K562 (cell line): Measurements from ENCODE around the gene TMEM63A. TPM values are rescaled to one million over a fixed set of nuclear protein-coding genes. Genes with fewer than 3 reads are reported as not detected.

ENCODE experiments used
- BRD9 ChIP-seq: fragments of 450-650 bp; IDR thresholded peaks from 2 replicates; pipeline ENCODE4 v1.6.1; 2018; ENCODE audit warnings: low read depth; ENCODE audit not compliant: partially characterized antibody
- CBFA2T3 ChIP-seq: fragments of 450-650 bp; IDR thresholded peaks from 2 replicates; pipeline ENCODE4 v1.6.1; 2017
- CBX5 ChIP-seq: IDR thresholded peaks from 2 replicates; pipeline ENCODE4 v1.6.1; 2014; ENCODE audit warnings: low read depth, borderline replicate concordance
- DMBX1 ChIP-seq: fragments of 250-450 bp; sonication (Bioruptor Pico); IDR thresholded peaks from 2 replicates; pipeline ENCODE4 v1.8.0; 2022; ENCODE audit warnings: inconsistent platforms, mild to moderate bottlenecking, moderate library complexity, borderline replicate concordance
- ETV5 ChIP-seq: sonication (generic); formaldehyde crosslinking; IDR thresholded peaks from 2 replicates; pipeline ENCODE4 v1.4.0; 2020; ENCODE audit warnings: low read depth, mild to moderate bottlenecking, missing genetic modification reagents
- FOXM1 ChIP-seq, 2 experiments: fragments of 450-650 bp in 1 of 2; sonication (generic) in 1 of 2; formaldehyde crosslinking in 1 of 2; IDR thresholded peaks; 2 replicates each; pipeline versions ENCODE4 v1.6.1 to v1.9.0; 2017 to 2022; ENCODE audit warnings: low read depth in 2 of 2, mild to moderate bottlenecking in 2 of 2, missing genetic modification reagents in 1 of 2, moderate library complexity in 1 of 2
- JUND ChIP-seq, 2 experiments: IDR thresholded peaks; 2 replicates in 1 of 2; 3 replicates in 1 of 2; pipeline ENCODE4 v1.6.1; 2011; ENCODE audit warnings: borderline replicate concordance in 2 of 2, low read depth in 2 of 2, low read length in 2 of 2, improper control_type of control experiment in 1 of 2, missing biosample characterization in 1 of 2, missing genetic modification characterization in 1 of 2, missing genetic modification reagents in 1 of 2
- KLF10 ChIP-seq: fragments of 250-450 bp; sonication (Bioruptor Pico); IDR thresholded peaks from 2 replicates; pipeline ENCODE4 v1.6.1; 2021; ENCODE audit warnings: matching md5 sums
- LARP7 ChIP-seq: fragments of 450-650 bp; IDR thresholded peaks from 2 replicates; pipeline ENCODE4 v1.6.1; 2016
- NFATC3 ChIP-seq: fragments of 450-650 bp; IDR thresholded peaks from 2 replicates; pipeline ENCODE4 v1.6.1; 2017; ENCODE audit warnings: mild to moderate bottlenecking
- NFE2L1 ChIP-seq: fragments of 450-650 bp; IDR thresholded peaks from 2 replicates; pipeline ENCODE4 v1.6.1; 2016; ENCODE audit warnings: missing genetic modification characterization, low read depth, mild to moderate bottlenecking, missing compliant biosample characterization, moderate library complexity, borderline replicate concordance
- NFRKB ChIP-seq: fragments of 450-650 bp; IDR thresholded peaks from 2 replicates; pipeline ENCODE4 v1.6.1; 2016; ENCODE audit warnings: low read depth
- PHB2 ChIP-seq: fragments of 450-650 bp; IDR thresholded peaks from 2 replicates; pipeline ENCODE4 v1.6.1; 2017; ENCODE audit warnings: low read depth
- RBFOX2 ChIP-seq: fragments of 200-400 bp; formaldehyde crosslinking; IDR thresholded peaks from 2 replicates; pipeline ENCODE4 v1.6.1; 2017; ENCODE audit warnings: low read depth, mild to moderate bottlenecking, low read length, moderate library complexity
- RBM25 ChIP-seq: fragments of 200-400 bp; formaldehyde crosslinking; IDR thresholded peaks from 2 replicates; pipeline ENCODE4 v1.6.1; 2018; ENCODE audit warnings: low read length, low read depth, moderate library complexity; ENCODE audit not compliant: severe bottlenecking
- SLC30A9 ChIP-seq: fragments of 250-450 bp; sonication (Bioruptor Pico); IDR thresholded peaks from 2 replicates; pipeline ENCODE4 v1.8.0; 2022; ENCODE audit warnings: mild to moderate bottlenecking, moderate library complexity
- SMAD4 ChIP-seq: fragments of 250-450 bp; sonication (Bioruptor Pico); conservative IDR thresholded peaks from 2 replicates; pipeline ENCODE4 v1.8.0; 2021; ENCODE audit warnings: inconsistent platforms, mild to moderate bottlenecking, moderate library complexity
- SRSF1 ChIP-seq: fragments of 200-400 bp; formaldehyde crosslinking; IDR thresholded peaks from 2 replicates; pipeline ENCODE4 v1.6.1; 2017; ENCODE audit warnings: mild to moderate bottlenecking, low read depth, low read length, moderate library complexity
- XRCC3 ChIP-seq: fragments of 450-650 bp; IDR thresholded peaks from 2 replicates; pipeline ENCODE4 v1.6.1; 2017; ENCODE audit warnings: mild to moderate bottlenecking, moderate library complexity
- ZNF121 ChIP-seq: sonication (generic); formaldehyde crosslinking; conservative IDR thresholded peaks from 2 replicates; pipeline ENCODE4 v1.8.0; 2022; ENCODE audit warnings: missing genetic modification reagents
- polyA plus RNA-seq, 8 experiments: library from polyadenylated mRNA; depleted of rRNA in 4 of 8; stranded (reverse) in 5 of 8; unstranded in 3 of 8; fragments of >200 nt; fragmentation: Nextera tagmentation in 2 of 8; fragmentation: Illumina TruSeq in 1 of 8; extraction: Ambion mirVana in 2 of 8; extraction: Trizol in 1 of 8; gene quantifications; 2 replicates each; pipeline versions ENCODE4 v1.2.1 to v1.2.3, GENCODE V29; 2011 to 2014; ENCODE audit warnings: inconsistent platforms in 1 of 8, missing spikeins in 1 of 8
- total RNA-seq, 7 experiments: library from RNA; depleted of rRNA in 6 of 7; stranded (reverse); fragments of >200 nt in 6 of 7; fragmentation: Illumina TruSeq in 2 of 7; extraction: Trizol in 2 of 7; gene quantifications; 2 replicates each; pipeline versions ENCODE4 v1.2.1 to v1.2.3, GENCODE V29; 2011 to 2021; ENCODE audit warnings: low replicate concordance in 1 of 7
- TF ChIP-seq, protein P1 (sequence below), 2 experiments: IDR thresholded peaks; 2 replicates each; pipeline ENCODE4 v1.6.1; 2011; ENCODE audit warnings: borderline replicate concordance in 1 of 2, control low read depth in 1 of 2, low read depth in 1 of 2, low read length in 1 of 2, mild to moderate bottlenecking in 1 of 2, mixed read lengths in 1 of 2, moderate library complexity in 1 of 2; ENCODE audit not compliant: insufficient read depth in 1 of 2, insufficient read length in 1 of 2, poor library complexity in 1 of 2, severe bottlenecking in 1 of 2; ENCODE audit errors: extremely low read depth in 1 of 2
- TF ChIP-seq, protein P2 (sequence below): fragments of 450-650 bp; IDR thresholded peaks from 2 replicates; pipeline ENCODE4 v1.6.1; 2016; ENCODE audit warnings: missing biosample characterization, missing genetic modification characterization
- TF ChIP-seq, protein P3 (sequence below): sonication (generic); formaldehyde crosslinking; IDR thresholded peaks from 2 replicates; pipeline ENCODE4 v1.8.0; 2022; ENCODE audit warnings: mild to moderate bottlenecking, missing genetic modification reagents
- TF ChIP-seq, protein P4 (sequence below): fragments of 250-450 bp; sonication (Bioruptor Pico); IDR thresholded peaks from 2 replicates; pipeline ENCODE4 v1.5.0; 2021

The TMEM63A gene
- total and polyA plus RNA-seq, 9 of the 15 experiments (the other 6 are each of a cell fraction or from before 2014, with no cell fraction given): 2.0 to 54.6 (median 17.5) TPM

DNA sequence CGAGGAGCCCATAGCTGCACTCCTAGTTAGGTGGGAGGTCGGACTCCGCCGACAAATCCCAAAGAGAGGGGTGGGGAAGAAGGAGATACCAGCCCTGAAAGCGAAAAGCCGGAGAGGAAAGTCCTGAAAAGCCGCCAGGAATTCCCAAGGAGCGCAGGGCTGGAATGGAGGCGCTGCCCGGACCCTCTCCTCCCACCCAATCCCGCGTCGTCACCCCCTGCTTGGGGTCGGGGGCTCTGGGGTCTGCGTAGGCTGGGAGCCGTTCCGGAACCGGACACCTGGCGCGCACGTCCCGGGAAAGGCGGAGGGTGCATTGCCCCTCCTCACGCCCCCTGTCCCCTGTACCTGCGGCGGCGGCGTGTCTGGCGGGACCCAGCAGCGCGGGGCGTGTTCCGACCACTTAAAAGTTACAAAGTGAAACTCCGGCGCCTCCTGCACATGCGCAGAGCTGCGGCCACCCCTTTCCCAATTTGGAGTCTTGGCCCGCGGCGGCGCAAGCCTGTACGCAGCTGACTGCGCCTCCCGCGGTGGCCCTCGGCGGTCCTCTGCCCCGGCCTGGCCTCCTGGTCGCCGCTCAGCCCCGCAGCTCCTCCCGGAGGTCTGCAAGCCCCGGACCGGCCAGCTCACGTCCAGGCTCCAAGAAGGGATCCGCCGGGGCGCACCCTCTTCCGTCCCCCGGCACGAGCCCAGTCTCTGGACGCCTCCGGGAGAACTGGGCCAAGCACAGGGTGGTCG, at the start of gene TMEM63A (continued):
- TF ChIP-seq, protein P1, sequence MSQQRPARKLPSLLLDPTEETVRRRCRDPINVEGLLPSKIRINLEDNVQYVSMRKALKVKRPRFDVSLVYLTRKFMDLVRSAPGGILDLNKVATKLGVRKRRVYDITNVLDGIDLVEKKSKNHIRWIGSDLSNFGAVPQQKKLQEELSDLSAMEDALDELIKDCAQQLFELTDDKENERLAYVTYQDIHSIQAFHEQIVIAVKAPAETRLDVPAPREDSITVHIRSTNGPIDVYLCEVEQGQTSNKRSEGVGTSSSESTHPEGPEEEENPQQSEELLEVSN (IDR thresholded peaks at IDR 0.05; ENCODE audit: borderline replicate concordance in 1 of 2, extremely low read depth in 1 of 2, insufficient read depth in 1 of 2, insufficient read length in 1 of 2, low read depth in 1 of 2, low read length in 1 of 2, poor library complexity in 1 of 2, severe bottlenecking in 1 of 2): peak in 1 of 2 experiments; percentile 63
- TF ChIP-seq BRD9 (peak; percentile 13), SLC30A9 (CRISPR knock-in tag) (no peak), RBFOX2 (peak; percentile 92), RBM25 (no peak), ZNF121 (CRISPR knock-in tag) (no peak), KLF10 (CRISPR knock-in tag) (no peak), LARP7 (no peak), NFRKB (peak; percentile 38), JUND (IDR thresholded peaks at IDR 0.05; ENCODE audit: borderline replicate concordance, low read depth, low read length) (peak; percentile 36; the same call in 1 of the 2 replicates), JUND (tag; IDR thresholded peaks at IDR 0.05; ENCODE audit: borderline replicate concordance, low read depth, low read length) (no peak; the same call in 2 of the 3 replicates), FOXM1 (IDR thresholded peaks at IDR 0.05; ENCODE audit: low read depth) (no peak), FOXM1 (CRISPR knock-in tag; IDR thresholded peaks at IDR 0.05; ENCODE audit: low read depth) (no peak), CBFA2T3 (no peak), NFATC3 (no peak), ETV5 (CRISPR knock-in tag) (peak; percentile 59; the same call in 1 of the 2 replicates), NFE2L1 (tag) (no peak), CBX5 (0 out of 2 replicates have a peak, but pooled peaks have one; percentile 10), SRSF1 (no peak), PHB2 (no peak), XRCC3 (no peak), SMAD4 (CRISPR knock-in tag) (0 out of 2 replicates have a peak, but pooled peaks have one; percentile 16), DMBX1 (CRISPR knock-in tag) (no peak)
- TF ChIP-seq, protein P2, sequence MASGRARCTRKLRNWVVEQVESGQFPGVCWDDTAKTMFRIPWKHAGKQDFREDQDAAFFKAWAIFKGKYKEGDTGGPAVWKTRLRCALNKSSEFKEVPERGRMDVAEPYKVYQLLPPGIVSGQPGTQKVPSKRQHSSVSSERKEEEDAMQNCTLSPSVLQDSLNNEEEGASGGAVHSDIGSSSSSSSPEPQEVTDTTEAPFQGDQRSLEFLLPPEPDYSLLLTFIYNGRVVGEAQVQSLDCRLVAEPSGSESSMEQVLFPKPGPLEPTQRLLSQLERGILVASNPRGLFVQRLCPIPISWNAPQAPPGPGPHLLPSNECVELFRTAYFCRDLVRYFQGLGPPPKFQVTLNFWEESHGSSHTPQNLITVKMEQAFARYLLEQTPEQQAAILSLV: no peak
- TF ChIP-seq, protein P3, sequence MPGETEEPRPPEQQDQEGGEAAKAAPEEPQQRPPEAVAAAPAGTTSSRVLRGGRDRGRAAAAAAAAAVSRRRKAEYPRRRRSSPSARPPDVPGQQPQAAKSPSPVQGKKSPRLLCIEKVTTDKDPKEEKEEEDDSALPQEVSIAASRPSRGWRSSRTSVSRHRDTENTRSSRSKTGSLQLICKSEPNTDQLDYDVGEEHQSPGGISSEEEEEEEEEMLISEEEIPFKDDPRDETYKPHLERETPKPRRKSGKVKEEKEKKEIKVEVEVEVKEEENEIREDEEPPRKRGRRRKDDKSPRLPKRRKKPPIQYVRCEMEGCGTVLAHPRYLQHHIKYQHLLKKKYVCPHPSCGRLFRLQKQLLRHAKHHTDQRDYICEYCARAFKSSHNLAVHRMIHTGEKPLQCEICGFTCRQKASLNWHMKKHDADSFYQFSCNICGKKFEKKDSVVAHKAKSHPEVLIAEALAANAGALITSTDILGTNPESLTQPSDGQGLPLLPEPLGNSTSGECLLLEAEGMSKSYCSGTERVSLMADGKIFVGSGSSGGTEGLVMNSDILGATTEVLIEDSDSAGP (CRISPR knock-in tag): no peak; the same call in 1 of the 2 replicates
- TF ChIP-seq, protein P4, sequence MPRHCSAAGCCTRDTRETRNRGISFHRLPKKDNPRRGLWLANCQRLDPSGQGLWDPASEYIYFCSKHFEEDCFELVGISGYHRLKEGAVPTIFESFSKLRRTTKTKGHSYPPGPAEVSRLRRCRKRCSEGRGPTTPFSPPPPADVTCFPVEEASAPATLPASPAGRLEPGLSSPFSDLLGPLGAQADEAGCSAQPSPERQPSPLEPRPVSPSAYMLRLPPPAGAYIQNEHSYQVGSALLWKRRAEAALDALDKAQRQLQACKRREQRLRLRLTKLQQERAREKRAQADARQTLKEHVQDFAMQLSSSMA: peak; percentile 23; the same call in 1 of the 2 replicates
